Mesothelial cell of epicardium (in vitro differentiated cells): Measurements from ENCODE around the gene SFXN1. TPM values are rescaled to one million over a fixed set of nuclear protein-coding genes. Genes with fewer than 3 reads are reported as not detected.
A peak's percentile ranks its signal among the peaks of the same experiment; 100 is the strongest.

Source experiments
- DNase-seq, 2 experiments: peaks; one replicate each; pipeline ENCODE4 v3.0.0; 2021; ENCODE audit warnings: low spot score in 2 of 2; ENCODE audit not compliant: unreplicated experiment in 2 of 2
- H3K27ac Mint-ChIP-seq: 2 replicates; pipeline ENCODE4 v1.8.0; 2021; ENCODE audit warnings: mixed read lengths
- H3K27me3 Mint-ChIP-seq: 2 replicates; pipeline ENCODE4 v1.8.0; 2021; ENCODE audit warnings: low read depth, mixed read lengths
- H3K36me3 Mint-ChIP-seq: 2 replicates; pipeline ENCODE4 v1.8.0; 2021; ENCODE audit warnings: mixed read lengths
- H3K4me1 Mint-ChIP-seq: 2 replicates; pipeline ENCODE4 v1.8.0; 2021; ENCODE audit warnings: mixed read lengths
- H3K4me3 Mint-ChIP-seq: 2 replicates; pipeline ENCODE4 v1.8.0; 2021; ENCODE audit warnings: mild to moderate bottlenecking, moderate library complexity, mixed read lengths
- H3K9me3 Mint-ChIP-seq: 2 replicates; pipeline ENCODE4 v1.8.0; 2021; ENCODE audit warnings: mixed read lengths
- CTCF ChIP-seq: fragments of 200-600 bp; sonication (generic); IDR thresholded peaks from one replicate; pipeline ENCODE4 v1.5.0; 2021; ENCODE audit warnings: antibody characterized with exemption; ENCODE audit not compliant: unreplicated experiment
- total RNA-seq: library from RNA; stranded (reverse); gene quantifications from 3 replicates; pipeline ENCODE4 v1.2.1, GENCODE V29; 2021

The SFXN1 gene
- total RNA-seq, 1 donor from 2014 or later = 94.3 TPM

DNA sequence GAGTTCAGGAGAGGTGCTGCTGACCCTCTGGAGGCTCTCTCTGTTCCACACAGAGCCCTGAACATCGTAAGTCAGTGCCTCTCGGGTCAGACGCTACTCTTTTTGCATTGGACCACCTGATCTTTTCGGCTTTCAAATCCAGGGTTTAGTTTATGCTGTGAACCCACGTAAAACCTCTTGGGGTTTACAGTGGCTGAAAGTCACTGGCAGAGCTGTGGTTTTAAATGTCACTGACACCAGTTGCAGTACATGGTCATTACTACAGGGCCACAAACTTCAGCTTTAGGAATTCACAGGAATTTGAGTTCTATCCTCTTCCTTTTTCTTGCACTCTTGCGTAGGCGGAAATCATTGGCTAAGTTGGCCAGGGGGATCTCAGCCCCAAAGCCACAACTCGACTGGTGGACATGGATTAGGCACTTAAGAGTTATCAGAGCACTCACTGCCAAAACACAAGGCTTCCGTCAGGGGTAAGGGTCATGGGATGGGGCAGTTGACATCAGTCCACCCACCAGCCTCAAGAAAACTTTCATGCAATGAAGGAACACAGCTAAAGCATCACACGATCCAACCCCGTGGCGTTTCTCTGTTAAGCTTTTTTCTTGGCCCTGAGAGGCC lies 76.9 kb downstream of the SFXN1 start:
- Mint-ChIP-seq H3K36me3 (no peaks in the 10 kb centered on the region), H3K27ac (no peak overlapping the region), H3K9me3 (peaks cover 12% of the 10 kb centered on the region), H3K4me3 (no peak overlapping the region), H3K27me3 (peaks cover 5% of the 10 kb centered on the region), H3K4me1 (peaks cover 8% of the 10 kb centered on the region)
- DNase-seq = no peak
- no peak for TF ChIP-seq CTCF

GRCh38 chr5:175556794-175557193 lies 78.4 kb downstream of the SFXN1 start:
- no peak overlapping the region for H3K27ac Mint-ChIP-seq
- no peak overlapping the region for H3K4me3 Mint-ChIP-seq
- peak in 1 of 2 experiments; percentile 35 for DNase-seq
- no peaks in the 10 kb centered on the region for H3K36me3 Mint-ChIP-seq
- H3K27me3 Mint-ChIP-seq = peaks cover 8% of the 10 kb centered on the region
- peaks cover 12% of the 10 kb centered on the region for H3K9me3 Mint-ChIP-seq
- TF ChIP-seq CTCF = no peak
- peaks cover 8% of the 10 kb centered on the region for H3K4me1 Mint-ChIP-seq

DNA sequence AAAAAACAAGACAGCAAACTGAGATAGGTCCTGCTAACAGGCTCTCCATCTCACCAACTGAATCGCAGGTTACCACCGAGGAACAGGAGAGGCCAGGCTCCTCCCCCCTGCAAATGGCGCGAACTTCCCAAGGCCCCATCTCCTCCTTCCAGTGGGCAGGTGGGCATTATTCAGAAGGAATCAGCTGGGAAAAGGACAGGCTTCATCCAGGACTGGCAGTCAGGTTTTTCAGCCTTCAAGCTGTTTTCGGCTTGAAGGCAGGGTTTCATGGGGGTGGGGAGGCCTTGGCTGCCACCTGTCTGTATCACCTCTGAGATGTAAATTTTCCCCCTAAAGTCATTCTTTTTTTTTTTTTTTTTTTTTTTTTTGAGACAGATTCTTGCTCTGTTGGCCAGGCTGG lies 79.4 kb downstream of the SFXN1 start:
- Mint-ChIP-seq H3K36me3 (no peaks in the 10 kb centered on the region), H3K27ac (no peak overlapping the region), H3K4me3 (no peak overlapping the region), H3K4me1 (peaks cover 8% of the 10 kb centered on the region), H3K9me3 (peaks cover 12% of the 10 kb centered on the region), H3K27me3 (peaks cover 11% of the 10 kb centered on the region)
- DNase-seq = no peak
- no peak for TF ChIP-seq CTCF

GRCh38 chr5:175558801-175559480 lies 80.6 kb downstream of the SFXN1 start:
- Mint-ChIP-seq H3K4me3 (no peak overlapping the region), H3K36me3 (no peaks in the 10 kb centered on the region), H3K4me1 (peaks cover 8% of the 10 kb centered on the region), H3K9me3 (peaks cover 7% of the 10 kb centered on the region), H3K27ac (no peak overlapping the region), H3K27me3 (peaks cover 18% of the 10 kb centered on the region)
- TF ChIP-seq CTCF = no peak
- DNase-seq = no peak

GRCh38 chr5:175560011-175560410 lies 81.7 kb downstream of the SFXN1 start:
- peaks cover 18% of the 10 kb centered on the region for H3K27me3 Mint-ChIP-seq
- no peak overlapping the region for H3K27ac Mint-ChIP-seq
- H3K4me3 Mint-ChIP-seq = no peak overlapping the region
- no peak for DNase-seq
- H3K9me3 Mint-ChIP-seq = no peaks in the 10 kb centered on the region
- peaks cover 8% of the 10 kb centered on the region for H3K4me1 Mint-ChIP-seq
- TF ChIP-seq CTCF = no peak
- no peaks in the 10 kb centered on the region for H3K36me3 Mint-ChIP-seq
